Spleen (tissue), 11 donors: ENCODE results near the gene THSD4. TPM values are rescaled to one million over a fixed set of nuclear protein-coding genes. Genes with fewer than 3 reads are reported as not detected.

Source experiments
- DNase-seq: peaks from one replicate; pipeline ENCODE4 v3.0.0-alpha.2; 2020
- H3K27ac ChIP-seq, 8 donors: fragments of 200-600 bp; sonication (generic) in 7 of 8; 1 replicate in 4 of 8; 2 replicates in 4 of 8; pipeline versions ENCODE4 v1.5.0 to v1.8.0; 2016 to 2021; ENCODE audit warnings: inconsistent platforms in 4 of 8, mild to moderate bottlenecking in 4 of 8, moderate library complexity in 1 of 8
- H3K27me3 ChIP-seq, 7 donors: fragments of 200-600 bp; sonication (generic) in 6 of 7; replicated peaks in 1 of 7; 1 replicate in 4 of 7; 2 replicates in 3 of 7; pipeline versions ENCODE4 v1.5.0 to v1.8.0; 2016 to 2021; ENCODE audit warnings: inconsistent platforms in 3 of 7, mild to moderate bottlenecking in 1 of 7
- H3K36me3 ChIP-seq, 6 donors: fragments of 200-600 bp; sonication (generic) in 5 of 6; 1 replicate in 4 of 6; 2 replicates in 2 of 6; pipeline versions ENCODE4 v1.5.0 to v1.8.0; 2016 to 2021; ENCODE audit warnings: inconsistent platforms in 2 of 6
- H3K4me1 ChIP-seq, 6 donors: fragments of 200-600 bp; sonication (generic) in 5 of 6; 1 replicate in 3 of 6; 2 replicates in 3 of 6; pipeline versions ENCODE4 v1.5.0 to v1.8.0; 2016 to 2021; ENCODE audit warnings: inconsistent platforms in 3 of 6
- H3K4me3 ChIP-seq, 8 donors: fragments of 200-600 bp; sonication (generic) in 7 of 8; 1 replicate in 4 of 8; 2 replicates in 4 of 8; pipeline versions ENCODE4 v1.5.0 to v1.8.0; 2016 to 2021; ENCODE audit warnings: inconsistent platforms in 4 of 8, mild to moderate bottlenecking in 4 of 8, moderate library complexity in 2 of 8
- H3K9me3 ChIP-seq, 8 donors: fragments of 200-600 bp; sonication (generic) in 7 of 8; 1 replicate in 4 of 8; 2 replicates in 4 of 8; pipeline versions ENCODE4 v1.5.0 to v1.8.0; 2016 to 2021; ENCODE audit warnings: inconsistent platforms in 4 of 8
- POLR2A ChIP-seq, 3 donors: fragments of 450-650 bp; IDR thresholded peaks; one replicate each; pipeline ENCODE4 v1.5.1; 2017; ENCODE audit warnings: antibody characterized with exemption in 3 of 3, mild to moderate bottlenecking in 1 of 3
- POLR2AphosphoS5 ChIP-seq, 3 donors: sonication (generic); formaldehyde crosslinking; IDR thresholded peaks; one replicate each; pipeline ENCODE4 v1.5.1; 2017; ENCODE audit warnings: antibody characterized with exemption in 3 of 3
- WGBS, 5 donors: extraction: QIAGEN DNeasy Blood & Tissue Kit in 3 of 5; methylation state at CpG; one replicate each; pipeline versions ENCODE4 v1.1.5 to v1.1.7; 2013 to 2018; 5-methylcytosine and 5-hydroxymethylcytosine counted together
- intact Hi-C: fragments of 100-400 bp; cut with DNase I; formaldehyde crosslinking; loops from one replicate; pipeline ENCODE4 v1.15.0; 2023; ENCODE audit warnings: low total_unique reads
- polyA plus RNA-seq, 3 donors: library from polyadenylated mRNA; stranded (reverse); fragments of 200-250 nt; gene quantifications; one replicate each; pipeline ENCODE4 v1.2.1, GENCODE V29; 2013
- total RNA-seq, 7 donors: library from RNA; depleted of rRNA in 3 of 7; stranded (reverse); fragments of >200 nt in 3 of 7; fragmentation: NEBNext Ultra II Directional in 4 of 7; extraction: Animal tissue kit (Norgen Biotek cat#: 25700) in 4 of 7; gene quantifications; one replicate each; pipeline versions ENCODE4 v1.1.0 to v1.2.1, GENCODE V29; 2016 to 2021
- TF ChIP-seq, protein P1 (sequence below), 11 experiments: fragments of 200-600 bp in 7 of 11; fragments of 450-650 bp in 4 of 11; sonication (generic) in 4 of 11; IDR thresholded peaks in 8 of 11; conservative IDR thresholded peaks in 3 of 11; 1 replicate in 7 of 11; 2 replicates in 4 of 11; pipeline versions ENCODE4 v1.4.0 to v1.8.0; 2016 to 2021; ENCODE audit warnings: antibody characterized with exemption in 11 of 11, inconsistent platforms in 4 of 11, mild to moderate bottlenecking in 1 of 11
- donor health status: healthy with polysubstance abuse.
- donor health status: DM: no; HTN: no; CAD: no; lungs with moderate emphysema.
- donor health status: DM: no; HTN: no; CAD: no.
- donor health status: Bipolar disorder and iron deficiency.
- donor health status: healthy.
- donor health status: DM: no; HTN: no; CAD: no.
- donor health status: DM: yes; HTN: yes; CAD: no.

THSD4 gene
- total and polyA plus RNA-seq, 10 donors = 0.29 to 11.3 (median 3.4) TPM

DNA sequence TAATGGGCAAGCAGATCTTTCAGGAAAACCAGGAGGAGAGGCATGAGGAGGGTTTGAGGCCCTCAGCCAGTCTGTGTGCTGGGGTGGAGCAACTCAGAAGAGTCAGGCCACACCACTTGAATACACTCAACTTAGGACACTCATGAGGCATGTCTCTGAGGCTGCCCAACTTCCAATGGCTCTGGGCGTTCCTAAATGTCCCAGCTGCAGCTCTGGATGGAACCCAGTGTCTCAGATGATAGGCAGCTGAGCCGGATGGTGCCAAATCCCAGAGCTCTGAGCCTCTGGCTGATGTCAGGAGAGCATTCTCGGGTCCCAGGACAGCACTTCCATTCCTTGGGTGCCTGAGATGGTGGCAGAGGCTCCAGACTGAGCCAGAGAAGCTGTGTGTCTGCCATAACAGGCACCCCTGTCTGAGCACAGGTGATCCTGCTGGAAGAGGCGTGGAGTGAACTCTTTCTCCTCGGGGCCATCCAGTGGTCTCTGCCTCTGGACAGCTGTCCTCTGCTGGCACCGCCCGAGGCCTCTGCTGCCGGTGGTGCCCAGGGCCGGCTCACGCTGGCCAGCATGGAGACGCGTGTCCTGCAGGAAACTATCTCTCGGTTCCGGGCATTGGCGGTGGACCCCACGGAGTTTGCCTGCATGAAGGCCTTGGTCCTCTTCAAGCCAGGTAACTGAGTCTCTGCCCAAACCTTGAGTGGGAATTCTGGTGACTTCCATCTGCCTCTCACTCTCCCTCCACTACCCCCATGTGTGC lies 697.9 kb downstream of the THSD4 start:
- peaks cover 0 to 8% (median 0%) of the 10 kb centered on the region in 8 donors for H3K9me3 ChIP-seq
- DNase-seq = no peak
- intact Hi-C loops = no loop called here
- no peak overlapping the region for H3K27ac ChIP-seq
- WGBS, 5 donors = 65 to 94% (median 89%) methylated on average over 3 to 16 of the region's 16 CpGs
- peaks cover 0 to 2% (median under 1%) of the 10 kb centered on the region in 6 donors for H3K4me1 ChIP-seq
- H3K4me3 ChIP-seq = no peak overlapping the region
- TF ChIP-seq, protein P1, sequence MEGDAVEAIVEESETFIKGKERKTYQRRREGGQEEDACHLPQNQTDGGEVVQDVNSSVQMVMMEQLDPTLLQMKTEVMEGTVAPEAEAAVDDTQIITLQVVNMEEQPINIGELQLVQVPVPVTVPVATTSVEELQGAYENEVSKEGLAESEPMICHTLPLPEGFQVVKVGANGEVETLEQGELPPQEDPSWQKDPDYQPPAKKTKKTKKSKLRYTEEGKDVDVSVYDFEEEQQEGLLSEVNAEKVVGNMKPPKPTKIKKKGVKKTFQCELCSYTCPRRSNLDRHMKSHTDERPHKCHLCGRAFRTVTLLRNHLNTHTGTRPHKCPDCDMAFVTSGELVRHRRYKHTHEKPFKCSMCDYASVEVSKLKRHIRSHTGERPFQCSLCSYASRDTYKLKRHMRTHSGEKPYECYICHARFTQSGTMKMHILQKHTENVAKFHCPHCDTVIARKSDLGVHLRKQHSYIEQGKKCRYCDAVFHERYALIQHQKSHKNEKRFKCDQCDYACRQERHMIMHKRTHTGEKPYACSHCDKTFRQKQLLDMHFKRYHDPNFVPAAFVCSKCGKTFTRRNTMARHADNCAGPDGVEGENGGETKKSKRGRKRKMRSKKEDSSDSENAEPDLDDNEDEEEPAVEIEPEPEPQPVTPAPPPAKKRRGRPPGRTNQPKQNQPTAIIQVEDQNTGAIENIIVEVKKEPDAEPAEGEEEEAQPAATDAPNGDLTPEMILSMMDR (IDR thresholded peaks at IDR 0.05 in 8 of 11, conservative IDR thresholded peaks at IDR 0.05 in 3 of 11) = no peak
- no peak for TF ChIP-seq POLR2AphosphoS5 (IDR thresholded peaks at IDR 0.05)
- no peak for TF ChIP-seq POLR2A (IDR thresholded peaks at IDR 0.05)
- H3K36me3 ChIP-seq = no peaks in the 10 kb centered on the region
- H3K27me3 ChIP-seq = peaks cover 0 to 9% (median 0%) of the 10 kb centered on the region in 7 donors

DNA sequence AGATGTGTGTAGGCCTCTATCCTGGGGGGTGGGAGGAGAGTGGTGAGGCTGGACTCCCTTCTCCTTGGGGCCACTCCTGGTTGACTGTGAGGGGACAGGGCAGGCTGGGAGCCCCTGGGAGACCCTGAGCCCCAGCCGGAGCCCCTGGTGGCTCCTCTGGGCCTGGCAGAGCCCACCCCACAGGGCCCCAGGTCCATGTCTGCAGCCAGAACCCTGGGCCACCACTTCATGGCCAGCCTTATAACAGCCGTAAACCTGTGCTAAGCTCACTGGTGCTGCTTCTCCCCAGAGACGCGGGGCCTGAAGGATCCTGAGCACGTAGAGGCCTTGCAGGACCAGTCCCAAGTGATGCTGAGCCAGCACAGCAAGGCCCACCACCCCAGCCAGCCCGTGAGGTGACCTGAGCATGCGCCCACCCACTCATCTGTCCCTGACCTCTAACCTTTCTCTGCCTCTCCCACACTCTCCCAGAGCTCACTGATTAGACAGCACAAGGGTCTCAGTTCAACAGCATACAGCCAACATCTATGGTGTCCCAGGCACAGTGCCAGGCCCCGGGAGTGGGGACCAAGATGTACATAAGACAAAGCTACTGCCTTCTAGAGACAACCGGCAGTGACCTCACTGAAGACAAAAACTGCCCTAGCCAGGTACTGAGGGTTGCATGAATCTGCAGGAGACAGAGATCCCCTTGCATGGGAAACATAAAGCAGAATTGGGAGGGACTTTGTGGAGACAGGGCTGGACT lies 698.6 kb downstream of the THSD4 start:
- no peak for DNase-seq
- Histone ChIP-seq H3K4me1 (no peaks in the 10 kb centered on the region), H3K9me3 (peaks cover 0 to 15% (median 1%) of the 10 kb centered on the region in 8 donors), H3K27me3 (peaks cover 0 to 1% (median 0%) of the 10 kb centered on the region in 7 donors), H3K27ac (no peak overlapping the region), H3K36me3 (no peaks in the 10 kb centered on the region), H3K4me3 (no peak overlapping the region)
- WGBS, 5 donors = 83 to 92% (median 90%) methylated on average over 6 to 9 of the region's 9 CpGs
- intact Hi-C loops = no loop called here
- TF ChIP-seq POLR2AphosphoS5 (IDR thresholded peaks at IDR 0.05) = no peak
- TF ChIP-seq POLR2A (IDR thresholded peaks at IDR 0.05) = no peak
- TF ChIP-seq, protein P1 (IDR thresholded peaks at IDR 0.05 in 8 of 11, conservative IDR thresholded peaks at IDR 0.05 in 3 of 11) = no peak

DNA sequence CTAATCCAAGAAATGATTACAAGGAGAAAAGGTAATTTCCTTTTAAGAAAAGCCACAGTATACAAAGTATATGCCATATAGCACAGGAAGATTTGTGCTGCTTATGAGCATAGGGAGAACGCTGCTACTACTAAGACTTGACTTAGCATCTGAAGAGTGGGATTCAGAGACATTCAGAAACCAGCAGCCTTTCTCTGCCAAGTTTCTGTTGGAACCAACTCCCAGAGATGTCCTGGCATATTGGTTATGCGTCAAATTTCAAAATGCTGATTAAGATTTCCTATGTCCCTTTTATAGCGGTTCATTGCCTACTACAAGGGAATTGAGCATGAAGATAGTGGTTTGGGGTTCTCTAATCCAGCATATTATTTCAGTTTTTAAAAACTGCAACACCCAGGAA lies 700.0 kb downstream of the THSD4 start:
- no peak overlapping the region for H3K27ac ChIP-seq
- H3K4me3 ChIP-seq = no peak overlapping the region
- 88 to 96% (median 93%) methylated on average over 3 of the region's 3 CpGs for WGBS, 5 donors
- H3K9me3 ChIP-seq = peaks cover 0 to 29% (median 14%) of the 10 kb centered on the region in 8 donors
- intact Hi-C loops = no loop called here
- H3K4me1 ChIP-seq = no peaks in the 10 kb centered on the region
- H3K36me3 ChIP-seq = no peaks in the 10 kb centered on the region
- TF ChIP-seq, protein P1 (IDR thresholded peaks at IDR 0.05 in 8 of 11, conservative IDR thresholded peaks at IDR 0.05 in 3 of 11) = no peak
- no peak for TF ChIP-seq POLR2A (IDR thresholded peaks at IDR 0.05)
- TF ChIP-seq POLR2AphosphoS5 (IDR thresholded peaks at IDR 0.05) = no peak
- no peaks in the 10 kb centered on the region for H3K27me3 ChIP-seq
- no peak for DNase-seq

DNA sequence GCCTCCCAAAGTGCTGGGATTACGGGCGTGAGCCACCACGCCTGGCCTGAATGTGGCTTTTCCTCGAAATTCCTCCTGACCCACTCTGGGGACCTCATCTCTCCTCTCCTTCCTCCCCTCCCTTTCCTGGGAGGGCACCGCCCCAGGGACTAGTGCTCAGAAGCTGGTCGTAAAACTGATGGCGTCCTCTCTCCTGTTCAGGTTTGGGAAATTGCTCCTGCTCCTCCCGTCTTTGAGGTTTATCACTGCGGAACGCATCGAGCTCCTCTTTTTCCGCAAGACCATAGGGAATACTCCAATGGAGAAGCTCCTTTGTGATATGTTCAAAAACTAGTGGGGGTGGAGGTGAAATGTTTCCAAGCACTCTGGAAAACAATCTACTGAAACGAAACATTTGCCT lies 702.1 kb downstream of the THSD4 start:
- WGBS, 5 donors = 95 to 98% (median 97%) methylated on average over 13 of the region's 13 CpGs

More for the DNA sequence above, 702.1 kb downstream of the THSD4 start:
- Histone ChIP-seq H3K9me3 (peaks cover 7 to 50% (median 34%) of the 10 kb centered on the region in 8 donors), H3K27me3 (no peaks in the 10 kb centered on the region), H3K4me3 (no peak overlapping the region), H3K36me3 (peaks cover 0 to 14% (median 3%) of the 10 kb centered on the region in 6 donors), H3K4me1 (no peaks in the 10 kb centered on the region), H3K27ac (no peak overlapping the region)
- TF ChIP-seq, protein P1 (IDR thresholded peaks at IDR 0.05 in 8 of 11, conservative IDR thresholded peaks at IDR 0.05 in 3 of 11) = no peak
- TF ChIP-seq POLR2AphosphoS5 (IDR thresholded peaks at IDR 0.05) (no peak), POLR2A (IDR thresholded peaks at IDR 0.05) (no peak)
- no peak for DNase-seq
- intact Hi-C loops = no loop called here
